Fibroblast of lung (primary cell): Measurements from ENCODE around the gene CSF1R.

Experiments
- EZH2 ChIP-seq: IDR thresholded peaks from 2 replicates; pipeline ENCODE4 v1.5.1; 2012; ENCODE audit warnings: low read length, control low read depth, mild to moderate bottlenecking; ENCODE audit errors: missing control alignments
- TF ChIP-seq, protein P1 (sequence below), 2 donors: IDR thresholded peaks in 1 of 2; conservative IDR thresholded peaks in 1 of 2; 1 replicate in 1 of 2; 2 replicates in 1 of 2; pipeline ENCODE4 v1.5.1; 2011 to 2012; ENCODE audit warnings: low read length in 2 of 2, control low read depth in 1 of 2, inconsistent platforms in 1 of 2, low read depth in 1 of 2, mild to moderate bottlenecking in 1 of 2

DNA sequence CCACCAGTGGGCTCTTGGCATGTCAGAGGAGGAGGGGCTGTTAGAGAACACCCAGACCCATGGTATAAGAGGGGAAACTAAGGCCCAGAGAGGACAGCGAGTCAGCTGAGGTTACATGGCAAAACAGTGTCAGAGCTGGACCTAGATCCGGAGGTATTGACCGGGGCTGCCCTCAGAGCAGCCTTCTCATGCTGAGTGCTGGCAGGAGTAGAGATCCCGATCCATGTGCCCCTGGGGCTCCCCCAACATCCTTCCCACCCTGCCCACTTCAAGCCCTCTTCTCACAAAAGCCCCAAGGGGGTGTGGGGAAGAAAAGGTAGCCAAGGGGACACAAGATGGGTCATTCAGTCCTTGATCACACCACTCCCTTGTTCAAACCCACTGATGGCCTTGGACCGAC is 19.9 kb downstream of the CSF1R start:
- TF ChIP-seq, protein P1, sequence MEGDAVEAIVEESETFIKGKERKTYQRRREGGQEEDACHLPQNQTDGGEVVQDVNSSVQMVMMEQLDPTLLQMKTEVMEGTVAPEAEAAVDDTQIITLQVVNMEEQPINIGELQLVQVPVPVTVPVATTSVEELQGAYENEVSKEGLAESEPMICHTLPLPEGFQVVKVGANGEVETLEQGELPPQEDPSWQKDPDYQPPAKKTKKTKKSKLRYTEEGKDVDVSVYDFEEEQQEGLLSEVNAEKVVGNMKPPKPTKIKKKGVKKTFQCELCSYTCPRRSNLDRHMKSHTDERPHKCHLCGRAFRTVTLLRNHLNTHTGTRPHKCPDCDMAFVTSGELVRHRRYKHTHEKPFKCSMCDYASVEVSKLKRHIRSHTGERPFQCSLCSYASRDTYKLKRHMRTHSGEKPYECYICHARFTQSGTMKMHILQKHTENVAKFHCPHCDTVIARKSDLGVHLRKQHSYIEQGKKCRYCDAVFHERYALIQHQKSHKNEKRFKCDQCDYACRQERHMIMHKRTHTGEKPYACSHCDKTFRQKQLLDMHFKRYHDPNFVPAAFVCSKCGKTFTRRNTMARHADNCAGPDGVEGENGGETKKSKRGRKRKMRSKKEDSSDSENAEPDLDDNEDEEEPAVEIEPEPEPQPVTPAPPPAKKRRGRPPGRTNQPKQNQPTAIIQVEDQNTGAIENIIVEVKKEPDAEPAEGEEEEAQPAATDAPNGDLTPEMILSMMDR (conservative IDR thresholded peaks at IDR 0.05 in 1 of 2, IDR thresholded peaks at IDR 0.05 in 1 of 2; ENCODE audit: low read depth in 1 of 2, low read length in 2 of 2), result no peak
- no peak for TF ChIP-seq EZH2
